VCaP (cell line): ENCODE results near the gene BCHE.
A peak's percentile ranks its signal among the peaks of the same experiment; 100 is the strongest.

ENCODE experiments used
- H3K27ac ChIP-seq: fragments of 450-650 bp; 2 replicates; pipeline ENCODE4 v1.5.1; 2017
- TF ChIP-seq, protein P1 (sequence below): fragments of 450-650 bp; conservative IDR thresholded peaks from 2 replicates; pipeline ENCODE4 v1.5.1; 2017; ENCODE audit warnings: mild to moderate bottlenecking, moderate library complexity

The BCHE gene

DNA sequence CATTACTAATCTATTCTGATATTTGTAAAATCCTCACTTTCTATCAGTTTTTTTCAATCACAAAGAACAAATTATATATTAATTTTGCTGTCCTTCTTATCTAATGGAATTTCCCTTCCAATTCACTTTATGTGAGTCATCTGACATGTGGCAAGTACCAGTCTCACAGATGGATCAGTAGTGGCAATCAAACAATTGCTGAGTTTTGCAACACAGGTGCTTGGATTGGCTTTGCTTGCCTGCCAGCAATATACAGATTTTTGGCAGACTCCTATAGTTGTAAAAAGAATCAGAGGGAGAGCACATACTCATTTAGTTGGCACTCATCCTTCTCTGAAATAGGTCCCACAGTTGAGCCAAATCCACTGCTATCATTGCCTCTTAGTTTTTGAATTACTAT lies 83.7 kb downstream of the BCHE start:
- TF ChIP-seq, protein P1, sequence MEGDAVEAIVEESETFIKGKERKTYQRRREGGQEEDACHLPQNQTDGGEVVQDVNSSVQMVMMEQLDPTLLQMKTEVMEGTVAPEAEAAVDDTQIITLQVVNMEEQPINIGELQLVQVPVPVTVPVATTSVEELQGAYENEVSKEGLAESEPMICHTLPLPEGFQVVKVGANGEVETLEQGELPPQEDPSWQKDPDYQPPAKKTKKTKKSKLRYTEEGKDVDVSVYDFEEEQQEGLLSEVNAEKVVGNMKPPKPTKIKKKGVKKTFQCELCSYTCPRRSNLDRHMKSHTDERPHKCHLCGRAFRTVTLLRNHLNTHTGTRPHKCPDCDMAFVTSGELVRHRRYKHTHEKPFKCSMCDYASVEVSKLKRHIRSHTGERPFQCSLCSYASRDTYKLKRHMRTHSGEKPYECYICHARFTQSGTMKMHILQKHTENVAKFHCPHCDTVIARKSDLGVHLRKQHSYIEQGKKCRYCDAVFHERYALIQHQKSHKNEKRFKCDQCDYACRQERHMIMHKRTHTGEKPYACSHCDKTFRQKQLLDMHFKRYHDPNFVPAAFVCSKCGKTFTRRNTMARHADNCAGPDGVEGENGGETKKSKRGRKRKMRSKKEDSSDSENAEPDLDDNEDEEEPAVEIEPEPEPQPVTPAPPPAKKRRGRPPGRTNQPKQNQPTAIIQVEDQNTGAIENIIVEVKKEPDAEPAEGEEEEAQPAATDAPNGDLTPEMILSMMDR, result no peak
- peak overlapping the region; percentile 69 for H3K27ac ChIP-seq

DNA sequence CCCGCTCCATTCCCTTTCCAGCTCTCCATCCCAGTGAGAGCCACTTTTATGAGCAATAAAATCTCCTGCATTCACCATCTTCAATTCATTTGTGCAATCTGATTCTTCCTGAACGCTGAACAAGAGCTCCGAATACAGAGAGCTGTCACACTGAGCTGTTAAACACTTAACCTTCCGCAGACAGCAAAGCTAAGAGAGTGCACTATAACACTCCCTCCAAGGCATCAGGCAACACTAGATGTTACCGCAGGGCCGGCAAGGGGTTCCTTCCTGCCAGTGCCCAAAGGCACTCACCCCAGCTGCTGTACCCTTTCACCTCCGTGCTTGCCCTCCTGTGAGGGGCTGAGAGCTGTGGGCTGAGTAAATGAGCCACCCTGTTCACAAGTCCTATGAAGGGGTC lies 85.6 kb downstream of the BCHE start:
- H3K27ac ChIP-seq, result peak overlapping the region; percentile 69
- TF ChIP-seq, protein P1, result no peak

DNA sequence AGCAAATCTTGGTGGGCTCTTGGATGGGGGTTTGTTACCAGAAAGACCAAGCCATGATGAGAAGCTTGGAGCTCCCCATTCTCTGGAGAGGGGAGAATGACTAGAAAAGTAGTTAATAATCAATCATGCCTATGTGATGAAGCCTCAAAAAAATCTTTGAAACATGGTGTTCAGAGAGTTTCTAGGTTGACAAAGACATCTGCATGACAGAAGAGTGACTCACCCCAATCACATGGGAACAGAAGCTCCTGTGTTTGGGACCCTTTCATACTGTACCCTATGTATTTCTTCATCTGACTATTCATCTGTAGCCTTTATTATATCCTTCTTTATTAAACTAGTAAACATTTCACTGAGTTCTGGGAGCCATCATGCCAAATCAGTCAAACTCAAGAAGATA lies 87.4 kb downstream of the BCHE start:
- H3K27ac ChIP-seq, result no peak overlapping the region
- TF ChIP-seq, protein P1, result no peak

DNA sequence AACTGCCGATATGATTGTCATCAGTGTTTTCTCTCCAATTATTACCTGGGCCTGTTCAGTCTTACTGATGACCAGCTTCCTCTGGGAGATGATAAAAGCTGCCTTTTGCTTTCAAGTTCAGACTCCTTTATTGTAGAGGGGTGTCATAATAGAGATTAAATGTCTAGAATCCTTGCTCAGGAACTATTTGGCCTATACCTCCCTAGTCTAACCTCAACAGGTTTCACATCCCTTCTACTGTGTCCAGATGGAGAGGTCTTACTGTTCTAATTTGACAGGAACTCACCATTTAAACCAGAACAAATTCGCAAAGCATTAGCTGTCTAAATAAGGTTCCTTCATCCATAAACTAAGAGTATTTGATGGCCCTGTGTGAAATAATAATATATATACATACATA lies 88.0 kb downstream of the BCHE start:
- TF ChIP-seq, protein P1, result no peak
- H3K27ac ChIP-seq, result no peak overlapping the region

DNA sequence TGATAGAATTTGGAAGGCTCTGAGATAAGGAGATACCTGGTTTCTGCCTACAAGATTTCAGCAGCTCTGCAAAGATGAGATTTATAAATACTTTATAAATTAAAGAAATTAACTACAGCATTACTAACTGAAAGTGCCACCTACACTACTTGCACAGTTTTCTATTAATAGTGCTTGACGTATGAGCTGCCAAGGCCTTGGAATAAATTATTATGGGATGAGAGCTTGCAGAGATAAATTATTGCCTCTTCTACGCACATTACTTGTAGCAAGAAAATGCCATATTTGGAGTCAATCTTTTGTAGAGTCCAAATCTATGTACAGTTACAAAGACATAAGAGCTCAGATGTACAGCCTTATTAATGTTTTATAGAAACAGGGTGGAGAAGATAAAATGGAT lies 89.1 kb downstream of the BCHE start:
- TF ChIP-seq, protein P1, result no peak
- peak overlapping the region; percentile 68; the same call in 1 of the 2 replicates for H3K27ac ChIP-seq

DNA sequence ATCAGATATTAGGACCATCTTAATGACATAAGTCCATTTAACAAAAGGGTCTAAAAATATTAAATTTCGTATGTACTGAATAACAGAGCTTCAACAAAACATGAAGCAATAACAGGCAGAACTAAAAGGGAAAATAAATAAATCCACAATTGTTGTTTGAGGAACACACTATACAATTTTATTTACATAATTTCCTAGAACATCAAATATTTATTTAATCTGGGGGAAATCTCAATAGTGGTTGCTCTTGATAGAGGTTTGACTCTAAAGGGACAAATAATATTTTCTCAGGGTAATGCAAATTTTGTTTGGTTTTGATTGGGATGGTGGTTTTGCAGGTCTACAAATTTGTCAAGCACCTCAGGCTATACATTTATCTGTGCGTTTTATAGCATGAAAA lies 90.3 kb downstream of the BCHE start:
- peak overlapping the region; percentile 68 for H3K27ac ChIP-seq
- TF ChIP-seq, protein P1, result no peak

DNA sequence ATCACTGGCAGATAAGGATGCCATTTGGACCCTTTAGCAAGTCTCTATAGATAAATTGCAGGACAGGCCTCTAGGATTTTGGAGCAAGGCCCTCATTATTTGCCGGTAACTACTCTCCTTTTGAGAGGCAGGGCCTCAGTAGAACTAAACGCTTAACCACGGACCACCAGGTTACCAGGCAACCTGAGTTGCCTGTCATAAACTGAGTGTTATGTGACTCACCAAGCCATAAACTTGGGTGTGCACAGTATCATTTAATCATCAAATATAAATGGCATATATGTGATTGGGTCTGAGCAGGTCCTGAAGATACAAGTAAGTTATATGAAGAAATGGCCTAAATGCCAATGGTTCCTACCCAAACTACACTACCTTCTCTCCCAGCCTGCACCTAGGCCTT lies 93.2 kb downstream of the BCHE start:
- TF ChIP-seq, protein P1, result no peak

DNA sequence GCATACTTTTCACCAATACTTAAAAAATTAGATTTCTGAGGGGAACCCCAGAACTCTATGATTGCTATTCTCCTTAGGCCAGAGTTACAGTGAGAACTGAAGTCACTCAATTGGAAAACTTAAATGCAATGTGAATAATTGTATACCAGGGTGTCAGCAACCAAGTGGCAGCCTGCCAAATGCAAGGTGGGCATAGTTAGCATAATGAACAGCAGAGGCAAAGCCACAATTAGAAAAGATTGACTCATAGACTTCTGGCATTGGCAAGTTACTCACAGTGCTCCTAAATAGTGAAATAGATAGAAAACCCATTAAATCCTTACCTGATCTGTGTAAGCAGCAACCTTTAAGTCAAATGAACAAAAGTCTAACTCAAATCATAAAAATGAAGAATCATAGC lies 94.9 kb downstream of the BCHE start:
- TF ChIP-seq, protein P1, result no peak

More for the DNA sequence above, 93.2 kb downstream of the BCHE start:
- H3K27ac ChIP-seq, result no peak overlapping the region

More for the DNA sequence above, 94.9 kb downstream of the BCHE start:
- H3K27ac ChIP-seq, result no peak overlapping the region
